H1 (cell line): ENCODE measurements around the gene NCK2. TPM values are rescaled to one million over a fixed set of nuclear protein-coding genes. Genes with fewer than 3 reads are reported as not detected.

Experiments
- CTCF ChIA-PET: fragments of 300-600 bp; sonication (Branson Sonifier 250); formaldehyde crosslinking; loops from one replicate; lab custom pipeline; 2021; ENCODE audit not compliant: partially characterized antibody; lab: Charles Lee
- POLR2A ChIA-PET: fragments of 300-600 bp; sonication (Branson Sonifier 250); formaldehyde crosslinking; loops from one replicate; lab custom pipeline; 2021; ENCODE audit warnings: inconsistent platforms; ENCODE audit not compliant: partially characterized antibody; lab: Charles Lee
- DNase-seq, 2 experiments: peaks; one replicate each; pipeline versions ENCODE4 v3.0.0 to v3.0.0-alpha.2; 2010 to 2022; ENCODE audit warnings: low spot score in 2 of 2, low read depth in 1 of 2, mixed read lengths in 1 of 2
- FAIRE-seq: peaks from 2 replicates; lab custom pipeline; 2011; peaks lifted over from hg19 to GRCh38; lab: Jason Lieb, UNC
- H2AFZ ChIP-seq: 2 replicates; pipeline ENCODE4 v1.8.1; 2012; ENCODE audit warnings: low read length, inconsistent platforms
- H2AK5ac ChIP-seq: 2 replicates; pipeline ENCODE4 v1.6.1; 2013; ENCODE audit warnings: low read depth, low read length
- H2BK120ac ChIP-seq: replicated peaks from 2 replicates; pipeline ENCODE3; 2013; ENCODE audit warnings: low read depth, low read length, inconsistent platforms
- H2BK12ac ChIP-seq: 2 replicates; pipeline ENCODE4 v1.6.1; 2013; ENCODE audit warnings: low read depth, low read length
- H2BK15ac ChIP-seq: 2 replicates; pipeline ENCODE4 v1.6.1; 2013; ENCODE audit warnings: low read length
- H2BK20ac ChIP-seq: 2 replicates; pipeline ENCODE4 v1.6.1; 2013; ENCODE audit warnings: low read length
- H2BK5ac ChIP-seq: 2 replicates; pipeline ENCODE4 v1.6.1; 2013; ENCODE audit warnings: low read depth, low read length
- H3K14ac ChIP-seq: 2 replicates; pipeline ENCODE4 v1.6.1; 2013; ENCODE audit warnings: inconsistent platforms; ENCODE audit not compliant: insufficient read length
- H3K18ac ChIP-seq: 2 replicates; pipeline ENCODE4 v1.6.1; 2013; ENCODE audit warnings: low read length; ENCODE audit errors: extremely low read depth
- H3K23ac ChIP-seq: 2 replicates; pipeline ENCODE4 v1.6.1; 2013; ENCODE audit warnings: inconsistent platforms; ENCODE audit not compliant: insufficient read length
- H3K23me2 ChIP-seq: 2 replicates; pipeline ENCODE4 v1.6.1; 2013; ENCODE audit warnings: low read depth, low read length
- H3K27ac ChIP-seq: 2 replicates; pipeline ENCODE4 v1.6.1; 2011; ENCODE audit warnings: low read depth, low read length, inconsistent platforms
- H3K27me3 ChIP-seq, 4 experiments: replicated peaks in 1 of 4; 1 replicate in 1 of 4; 2 replicates in 3 of 4; pipeline versions ENCODE4 v1.6.1 to v1.8.1; 2011 to 2013; ENCODE audit warnings: low read length in 3 of 4, mild to moderate bottlenecking in 3 of 4, inconsistent platforms in 2 of 4, mixed read lengths in 2 of 4, moderate library complexity in 1 of 4; ENCODE audit not compliant: control insufficient read depth in 3 of 4, insufficient read depth in 3 of 4; ENCODE audit errors: extremely low read depth in 1 of 4
- H3K36me3 ChIP-seq, 4 experiments: 2 replicates each; pipeline versions ENCODE4 v1.6.1 to v1.8.1; 2011 to 2013; ENCODE audit warnings: mild to moderate bottlenecking in 4 of 4, low read length in 3 of 4, moderate library complexity in 2 of 4, control low read depth in 1 of 4, inconsistent platforms in 1 of 4; ENCODE audit not compliant: insufficient read depth in 4 of 4, control insufficient read depth in 2 of 4
- H3K4ac ChIP-seq: replicated peaks from 2 replicates; pipeline ENCODE3; 2013; ENCODE audit warnings: low read length, low read depth, mixed read lengths, inconsistent platforms; ENCODE audit not compliant: insufficient read length
- H3K4me1 ChIP-seq, 4 experiments: replicated peaks in 1 of 4; 1 replicate in 1 of 4; 2 replicates in 3 of 4; pipeline versions ENCODE4 v1.6.1 to v1.8.1; 2011 to 2013; ENCODE audit warnings: low read length in 3 of 4, inconsistent platforms in 2 of 4, mixed read lengths in 1 of 4; ENCODE audit not compliant: insufficient read depth in 4 of 4, control insufficient read depth in 3 of 4
- H3K4me2 ChIP-seq, 2 experiments: 2 replicates each; pipeline versions ENCODE4 v1.6.1 to v1.8.1; 2011 to 2013; ENCODE audit warnings: low read depth in 2 of 2, low read length in 2 of 2, control low read depth in 1 of 2, inconsistent platforms in 1 of 2, mild to moderate bottlenecking in 1 of 2; ENCODE audit not compliant: insufficient read depth in 1 of 2
- H3K4me3 ChIP-seq, 4 experiments: fragments of 200-600, 300-600 bp in 1 of 4; sonication (generic), shearing (Covaris generic), sonication (Bioruptor Twin) in 1 of 4; 2 replicates each; pipeline versions ENCODE4 v1.5.1 to v1.8.1; 2011 to 2016; ENCODE audit warnings: low read length in 4 of 4, low read depth in 3 of 4, control low read depth in 2 of 4, inconsistent platforms in 2 of 4, mild to moderate bottlenecking in 2 of 4, mixed read lengths in 1 of 4, moderate library complexity in 1 of 4; ENCODE audit not compliant: insufficient read depth in 2 of 4; ENCODE audit errors: extremely low read depth in 1 of 4
- H3K56ac ChIP-seq: replicated peaks from 2 replicates; pipeline ENCODE3; 2013; ENCODE audit warnings: low read depth, mild to moderate bottlenecking, mixed read lengths, low read length, inconsistent platforms; ENCODE audit not compliant: insufficient read length
- H3K79me1 ChIP-seq: 2 replicates; pipeline ENCODE4 v1.6.1; 2013; ENCODE audit warnings: low read depth, low read length, control low read depth
- H3K79me2 ChIP-seq, 2 experiments: 2 replicates each; pipeline versions ENCODE4 v1.6.1 to v1.8.1; 2012 to 2013; ENCODE audit warnings: low read length in 2 of 2, mild to moderate bottlenecking in 2 of 2, inconsistent platforms in 1 of 2; ENCODE audit not compliant: insufficient read depth in 2 of 2, control insufficient read depth in 1 of 2
- H3K9ac ChIP-seq, 4 experiments: replicated peaks in 1 of 4; 1 replicate in 1 of 4; 2 replicates in 3 of 4; pipeline versions ENCODE4 v1.6.1 to v1.8.1; 2011 to 2013; ENCODE audit warnings: low read depth in 3 of 4, low read length in 3 of 4, control low read depth in 2 of 4, mild to moderate bottlenecking in 2 of 4, moderate library complexity in 2 of 4, inconsistent platforms in 1 of 4; ENCODE audit errors: extremely low read depth in 1 of 4
- H3K9me3 ChIP-seq, 2 experiments: 2 replicates each; pipeline versions ENCODE4 v1.6.1 to v1.8.1; 2012 to 2013; ENCODE audit warnings: mild to moderate bottlenecking in 2 of 2, moderate library complexity in 2 of 2, control low read depth in 1 of 2, inconsistent platforms in 1 of 2, low read depth in 1 of 2, low read length in 1 of 2, mixed read lengths in 1 of 2; ENCODE audit not compliant: insufficient read depth in 2 of 2
- H4K20me1 ChIP-seq, 2 experiments: replicated peaks in 1 of 2; 2 replicates each; pipeline versions ENCODE3 to v1.8.1; 2011 to 2013; ENCODE audit warnings: inconsistent platforms in 2 of 2, low read length in 2 of 2, mild to moderate bottlenecking in 1 of 2; ENCODE audit not compliant: insufficient read depth in 2 of 2, control insufficient read depth in 1 of 2
- H4K5ac ChIP-seq: 2 replicates; pipeline ENCODE4 v1.6.1; 2013; ENCODE audit warnings: low read length, low read depth, mixed read lengths, inconsistent platforms; ENCODE audit not compliant: insufficient read length
- H4K8ac ChIP-seq: 2 replicates; pipeline ENCODE4 v1.8.0; 2013; ENCODE audit warnings: mild to moderate bottlenecking, moderate library complexity, low read length, inconsistent platforms; ENCODE audit not compliant: insufficient read depth; ENCODE audit errors: extremely low read depth
- H4K91ac ChIP-seq: replicated peaks from 2 replicates; pipeline ENCODE3; 2013; ENCODE audit warnings: low read length, mixed read lengths, inconsistent platforms; ENCODE audit not compliant: insufficient read length
- CHD2 ChIP-seq: IDR thresholded peaks from 2 replicates; pipeline ENCODE4 v1.6.1; 2012; ENCODE audit warnings: low read length, improper control_type of control experiment
- CREB1 ChIP-seq: IDR thresholded peaks from 2 replicates; pipeline ENCODE4 v1.6.1; 2012; ENCODE audit warnings: inconsistent platforms
- EP300 ChIP-seq, 2 experiments: IDR thresholded peaks; 1 replicate in 1 of 2; 2 replicates in 1 of 2; pipeline ENCODE4 v1.6.1; 2011 to 2012; ENCODE audit warnings: low read depth in 2 of 2, low read length in 2 of 2, mild to moderate bottlenecking in 2 of 2, borderline replicate concordance in 1 of 2, inconsistent platforms in 1 of 2, moderate library complexity in 1 of 2
- EZH2 ChIP-seq: fragments of 200-600 bp; sonication (generic); IDR thresholded peaks from 2 replicates; pipeline ENCODE4 v1.7.1; 2012; ENCODE audit warnings: low read depth, mild to moderate bottlenecking, moderate library complexity, low read length, inconsistent platforms; ENCODE audit not compliant: severe bottlenecking
- HDAC2 ChIP-seq, 2 experiments: fragments of 300-600 bp in 1 of 2; sonication (generic) in 1 of 2; IDR thresholded peaks; 2 replicates each; pipeline ENCODE4 v1.6.1; 2011 to 2012; ENCODE audit warnings: low read depth in 2 of 2, low read length in 2 of 2, mild to moderate bottlenecking in 2 of 2, moderate library complexity in 2 of 2, borderline replicate concordance in 1 of 2, inconsistent platforms in 1 of 2
- KDM5A ChIP-seq: fragments of 200-600 bp; IDR thresholded peaks from 2 replicates; pipeline ENCODE4 v1.7.1; 2012; ENCODE audit warnings: mild to moderate bottlenecking, low read length, inconsistent platforms, mixed read lengths
- MAFK ChIP-seq: IDR thresholded peaks from 2 replicates; pipeline ENCODE4 v1.6.1; 2012; ENCODE audit warnings: low read depth, mild to moderate bottlenecking, improper control_type of control experiment, low read length
- RFX5 ChIP-seq: IDR thresholded peaks from 2 replicates; pipeline ENCODE4 v1.6.1; 2011; ENCODE audit warnings: low read depth, low read length, improper control_type of control experiment, borderline replicate concordance
- SAP30 ChIP-seq: fragments of 300-600 bp; sonication (generic); IDR thresholded peaks from 2 replicates; pipeline ENCODE4 v1.7.1; 2012; ENCODE audit warnings: low read length, moderate library complexity, mild to moderate bottlenecking, inconsistent platforms; ENCODE audit not compliant: insufficient read depth, insufficient replicate concordance
- SUZ12 ChIP-seq: fragments of 200-600 bp; sonication (generic); IDR thresholded peaks from 2 replicates; pipeline ENCODE4 v1.6.1; 2012; ENCODE audit warnings: mild to moderate bottlenecking, inconsistent platforms, low read length, moderate library complexity, mixed read lengths
- WGBS, 2 experiments: shearing (Covaris generic) in 1 of 2; methylation state at CpG; one replicate each; pipeline versions ENCODE4 v1.1.6 to v1.1.7; 2013 to 2015; ENCODE audit warnings: low lambda C conversion rate in 2 of 2, mixed read lengths in 2 of 2, inconsistent platforms in 1 of 2, low coverage in 1 of 2, missing lambda C conversion rate in 1 of 2; ENCODE audit not compliant: insufficient replicate concordance in 2 of 2, insufficient coverage in 1 of 2, insufficient read length in 1 of 2; ENCODE audit errors: extremely low coverage in 1 of 2, missing lambda C conversion rate in 1 of 2; 5-methylcytosine and 5-hydroxymethylcytosine counted together
- polyA plus RNA-seq, 7 experiments: library from polyadenylated mRNA; depleted of rRNA in 3 of 7; stranded (reverse) in 5 of 7; unstranded in 2 of 7; fragments of >200 nt in 5 of 7; fragments of 200-250 nt in 2 of 7; gene quantifications; 1 replicate in 5 of 7; 2 replicates in 1 of 7; 4 replicates in 1 of 7; pipeline versions ENCODE4 v1.2.1 to v1.2.3, GENCODE V29; 2011 to 2013; ENCODE audit warnings: missing spikeins in 2 of 7, mixed read lengths in 2 of 7
- total RNA-seq: library from RNA; stranded (reverse); fragmentation: NEBNext Ultra II Directional; extraction: Animal tissue kit (Norgen Biotek cat#: 25700); gene quantifications from 2 replicates; pipeline ENCODE4 v1.2.1, GENCODE V29; 2021
- TF ChIP-seq, protein P1 (sequence below): IDR thresholded peaks from 2 replicates; pipeline ENCODE4 v1.6.1; 2012; ENCODE audit warnings: low read length, inconsistent platforms

NCK2 gene
- total and polyA plus RNA-seq, 2 of the 8 experiments (the other 6 are each of a cell fraction or from before 2014, with no cell fraction given) = 30.3 to 65.7 TPM

GRCh38 chr2:105766300-105766866 lies 21.7 kb downstream of the NCK2 start:
- Histone ChIP-seq H2BK120ac (no peak overlapping the region), H3K23me2 (no peaks in the 10 kb centered on the region), H2BK15ac (no peak overlapping the region), H4K8ac (no peak overlapping the region), H4K91ac (no peak overlapping the region), H3K79me1 (peaks cover 3% of the 10 kb centered on the region; the same call in 1 of the 2 replicates), H3K79me2 (peaks cover 0 to 93% of the 10 kb centered on the region in 2 experiments; a peak in 2 of 4 replicates), H3K36me3 (no peaks in the 10 kb centered on the region), H3K9me3 (no peaks in the 10 kb centered on the region), H3K9ac (no peak overlapping the region), H4K5ac (no peak overlapping the region), H3K18ac (no peak overlapping the region), H3K56ac (no peak overlapping the region), H3K4me1 (peaks cover 9 to 16% (median 13%) of the 10 kb centered on the region in 4 experiments), H2AK5ac (no peak overlapping the region), H2BK5ac (no peak overlapping the region), H3K14ac (no peak overlapping the region), H3K23ac (no peak overlapping the region), H3K4me3 (no peak overlapping the region), H3K27ac (no peak overlapping the region), H3K4me2 (no peak overlapping the region), H4K20me1 (peaks cover 18 to 31% of the 10 kb centered on the region in 2 experiments), H3K4ac (no peak overlapping the region), H3K27me3 (no peaks in the 10 kb centered on the region), H2AFZ (no peak overlapping the region), H2BK12ac (no peak overlapping the region), H2BK20ac (no peak overlapping the region)
- 89% methylated on average over 7 of the region's 7 CpGs; no CpG with 5 or more reads in 1 of the 2 experiments for WGBS, 2 experiments
- POLR2A ChIA-PET = no interaction called here
- no peak for DNase-seq
- CTCF ChIA-PET = no interaction called here
- no peak for FAIRE-seq
- no peak for TF ChIP-seq EZH2
- no peak for TF ChIP-seq CHD2
- TF ChIP-seq, protein P1, sequence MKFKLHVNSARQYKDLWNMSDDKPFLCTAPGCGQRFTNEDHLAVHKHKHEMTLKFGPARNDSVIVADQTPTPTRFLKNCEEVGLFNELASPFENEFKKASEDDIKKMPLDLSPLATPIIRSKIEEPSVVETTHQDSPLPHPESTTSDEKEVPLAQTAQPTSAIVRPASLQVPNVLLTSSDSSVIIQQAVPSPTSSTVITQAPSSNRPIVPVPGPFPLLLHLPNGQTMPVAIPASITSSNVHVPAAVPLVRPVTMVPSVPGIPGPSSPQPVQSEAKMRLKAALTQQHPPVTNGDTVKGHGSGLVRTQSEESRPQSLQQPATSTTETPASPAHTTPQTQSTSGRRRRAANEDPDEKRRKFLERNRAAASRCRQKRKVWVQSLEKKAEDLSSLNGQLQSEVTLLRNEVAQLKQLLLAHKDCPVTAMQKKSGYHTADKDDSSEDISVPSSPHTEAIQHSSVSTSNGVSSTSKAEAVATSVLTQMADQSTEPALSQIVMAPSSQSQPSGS = no peak
- TF ChIP-seq RFX5 = no peak
- TF ChIP-seq MAFK = no peak
- no peak for TF ChIP-seq HDAC2 (IDR thresholded peaks at IDR 0.05; ENCODE audit: borderline replicate concordance in 1 of 2, low read depth in 2 of 2, low read length in 2 of 2)
- no peak for TF ChIP-seq SAP30
- no peak for TF ChIP-seq EP300 (IDR thresholded peaks at IDR 0.05; ENCODE audit: borderline replicate concordance in 1 of 2, low read depth in 2 of 2, low read length in 2 of 2)
- no peak for TF ChIP-seq CREB1
- TF ChIP-seq SUZ12 = no peak
- TF ChIP-seq KDM5A = no peak
